Measurements from ENCODE around the gene MAP4K4. TPM values are rescaled to one million over a fixed set of nuclear protein-coding genes. Genes with fewer than 3 reads are reported as not detected.

Gene MAP4K4
- polyA plus RNA-seq, 1 donor (not counting 4 experiments of a cell fraction or from before 2014, with no cell fraction given), result 84.1 TPM

DNA sequence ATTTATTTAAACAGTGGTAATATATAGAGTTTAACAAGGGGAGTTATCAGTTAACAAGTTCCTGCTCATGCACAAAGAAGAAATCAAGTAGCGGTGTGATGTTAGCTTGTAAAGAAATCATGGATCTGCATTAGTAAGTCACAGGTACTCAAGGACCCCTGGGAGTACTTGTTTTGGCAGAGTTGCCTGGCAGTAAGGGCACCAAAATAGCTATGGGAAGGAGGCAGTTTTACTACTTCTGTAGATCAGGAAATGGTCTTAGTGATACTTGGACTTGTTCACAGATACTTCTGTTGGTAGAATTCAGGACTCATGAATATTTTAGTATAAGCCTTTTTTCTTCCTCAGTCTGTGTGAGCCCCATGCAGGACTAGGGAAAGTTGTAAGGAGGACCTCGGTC is 186.9 kb downstream of the MAP4K4 start:
- DNase-seq (ENCODE audit: low read depth, low spot score) (no peak), FAIRE-seq (no peak)
- no peak overlapping the region for H2AFZ ChIP-seq (ENCODE audit: control insufficient read depth, low read length)
- no peak overlapping the region for H3K4me3 ChIP-seq (ENCODE audit: control insufficient read depth in 2 of 3, extremely low read depth in 1 of 3, insufficient read depth in 2 of 3, low read depth in 1 of 3, low read length in 3 of 3)
- H3K79me2 ChIP-seq (ENCODE audit: control insufficient read depth, insufficient read depth, low read length), result peaks cover 3% of the 10 kb centered on the region
- peaks cover 21% of the 10 kb centered on the region for H3K4me1 ChIP-seq (ENCODE audit: control insufficient read depth, extremely low read depth, insufficient read depth, low read length)
- no peaks in the 10 kb centered on the region for H3K9me3 ChIP-seq (ENCODE audit: control insufficient read depth, low read depth, low read length)
- H3K4me2 ChIP-seq (ENCODE audit: control insufficient read depth, extremely low read depth, insufficient read depth, low read depth, low read length), result no peak overlapping the region
- H3K27me3 ChIP-seq (ENCODE audit: control insufficient read depth, extremely low read depth, insufficient read depth, low read length), result no peaks in the 10 kb centered on the region
- H3K36me3 ChIP-seq (ENCODE audit: control insufficient read depth in 2 of 2, extremely low read depth in 1 of 2, insufficient read depth in 2 of 2, low read length in 2 of 2), result peaks cover 15 to 28% of the 10 kb centered on the region in 2 experiments
- H3K9ac ChIP-seq (ENCODE audit: control insufficient read depth, extremely low read depth, insufficient read depth, low read length), result no peak overlapping the region
- H4K20me1 ChIP-seq (ENCODE audit: control insufficient read depth, extremely low read depth, insufficient read depth, low read length), result no peaks in the 10 kb centered on the region
- no peak for TF ChIP-seq EZH2 (IDR thresholded peaks at IDR 0.05; ENCODE audit: low read length)
- TF ChIP-seq, protein P1, sequence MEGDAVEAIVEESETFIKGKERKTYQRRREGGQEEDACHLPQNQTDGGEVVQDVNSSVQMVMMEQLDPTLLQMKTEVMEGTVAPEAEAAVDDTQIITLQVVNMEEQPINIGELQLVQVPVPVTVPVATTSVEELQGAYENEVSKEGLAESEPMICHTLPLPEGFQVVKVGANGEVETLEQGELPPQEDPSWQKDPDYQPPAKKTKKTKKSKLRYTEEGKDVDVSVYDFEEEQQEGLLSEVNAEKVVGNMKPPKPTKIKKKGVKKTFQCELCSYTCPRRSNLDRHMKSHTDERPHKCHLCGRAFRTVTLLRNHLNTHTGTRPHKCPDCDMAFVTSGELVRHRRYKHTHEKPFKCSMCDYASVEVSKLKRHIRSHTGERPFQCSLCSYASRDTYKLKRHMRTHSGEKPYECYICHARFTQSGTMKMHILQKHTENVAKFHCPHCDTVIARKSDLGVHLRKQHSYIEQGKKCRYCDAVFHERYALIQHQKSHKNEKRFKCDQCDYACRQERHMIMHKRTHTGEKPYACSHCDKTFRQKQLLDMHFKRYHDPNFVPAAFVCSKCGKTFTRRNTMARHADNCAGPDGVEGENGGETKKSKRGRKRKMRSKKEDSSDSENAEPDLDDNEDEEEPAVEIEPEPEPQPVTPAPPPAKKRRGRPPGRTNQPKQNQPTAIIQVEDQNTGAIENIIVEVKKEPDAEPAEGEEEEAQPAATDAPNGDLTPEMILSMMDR (optimal IDR thresholded peaks at IDR 0.05 in 1 of 3, IDR thresholded peaks at IDR 0.05 in 1 of 3, conservative IDR thresholded peaks at IDR 0.05 in 1 of 3; ENCODE audit: extremely low read depth in 1 of 3, insufficient read depth in 2 of 3, low read length in 3 of 3), result no peak
- dilution Hi-C loops (cut with MboI; ENCODE audit: extremely low pct_ligation_motif_present, low sequenced_read_pairs), result no loop called here
- peaks cover under 1% of the 10 kb centered on the region for H3K9me1 ChIP-seq (ENCODE audit: control insufficient read depth, extremely low read depth, insufficient read depth, low read length)
- peak overlapping the region; percentile 24 for H3K27ac ChIP-seq (ENCODE audit: control insufficient read depth, insufficient read depth, low read length)

DNA sequence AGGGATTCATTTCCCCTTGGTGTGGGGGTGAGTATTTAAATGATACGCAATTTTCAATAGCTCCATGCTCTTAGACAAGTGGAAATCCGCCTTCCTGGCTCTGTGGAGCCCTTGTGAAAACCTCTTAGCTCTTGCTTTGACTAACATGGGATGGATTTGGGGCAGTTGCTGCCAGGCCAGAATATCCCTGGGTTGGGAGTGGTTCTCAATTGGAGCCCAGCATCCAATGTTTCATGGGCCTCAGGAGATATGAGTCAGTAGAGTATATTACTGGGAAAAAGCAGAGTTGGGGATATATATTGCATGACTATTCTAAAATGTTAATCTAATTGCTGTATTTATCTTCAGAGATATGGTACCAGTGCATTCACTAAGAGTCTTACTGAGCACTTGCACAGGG is 189.8 kb downstream of the MAP4K4 start:
- Histone ChIP-seq H2AFZ (ENCODE audit: control insufficient read depth, low read length) (no peak overlapping the region), H3K27me3 (ENCODE audit: control insufficient read depth, extremely low read depth, insufficient read depth, low read length) (no peaks in the 10 kb centered on the region), H3K27ac (ENCODE audit: control insufficient read depth, insufficient read depth, low read length) (no peak overlapping the region), H3K9me3 (ENCODE audit: control insufficient read depth, low read depth, low read length) (no peaks in the 10 kb centered on the region), H3K36me3 (ENCODE audit: control insufficient read depth in 2 of 2, extremely low read depth in 1 of 2, insufficient read depth in 2 of 2, low read length in 2 of 2) (peaks cover 24 to 34% of the 10 kb centered on the region in 2 experiments), H3K9ac (ENCODE audit: control insufficient read depth, extremely low read depth, insufficient read depth, low read length) (no peak overlapping the region), H3K4me1 (ENCODE audit: control insufficient read depth, extremely low read depth, insufficient read depth, low read length) (peaks cover 9% of the 10 kb centered on the region), H3K9me1 (ENCODE audit: control insufficient read depth, extremely low read depth, insufficient read depth, low read length) (no peaks in the 10 kb centered on the region), H3K79me2 (ENCODE audit: control insufficient read depth, insufficient read depth, low read length) (peaks cover 3% of the 10 kb centered on the region), H3K4me2 (ENCODE audit: control insufficient read depth, extremely low read depth, insufficient read depth, low read depth, low read length) (no peak overlapping the region), H3K4me3 (ENCODE audit: control insufficient read depth in 2 of 3, extremely low read depth in 1 of 3, insufficient read depth in 2 of 3, low read depth in 1 of 3, low read length in 3 of 3) (no peak overlapping the region), H4K20me1 (ENCODE audit: control insufficient read depth, extremely low read depth, insufficient read depth, low read length) (no peaks in the 10 kb centered on the region)
- TF ChIP-seq, protein P1 (optimal IDR thresholded peaks at IDR 0.05 in 1 of 3, IDR thresholded peaks at IDR 0.05 in 1 of 3, conservative IDR thresholded peaks at IDR 0.05 in 1 of 3; ENCODE audit: extremely low read depth in 1 of 3, insufficient read depth in 2 of 3, low read length in 3 of 3), result no peak
- no peak for TF ChIP-seq EZH2 (IDR thresholded peaks at IDR 0.05; ENCODE audit: low read length)
- dilution Hi-C loops (cut with MboI; ENCODE audit: extremely low pct_ligation_motif_present, low sequenced_read_pairs), result no loop called here
- DNase-seq (ENCODE audit: low read depth, low spot score) (no peak), FAIRE-seq (no peak)
